ENCODE data around the gene GRIN1.

DNA sequence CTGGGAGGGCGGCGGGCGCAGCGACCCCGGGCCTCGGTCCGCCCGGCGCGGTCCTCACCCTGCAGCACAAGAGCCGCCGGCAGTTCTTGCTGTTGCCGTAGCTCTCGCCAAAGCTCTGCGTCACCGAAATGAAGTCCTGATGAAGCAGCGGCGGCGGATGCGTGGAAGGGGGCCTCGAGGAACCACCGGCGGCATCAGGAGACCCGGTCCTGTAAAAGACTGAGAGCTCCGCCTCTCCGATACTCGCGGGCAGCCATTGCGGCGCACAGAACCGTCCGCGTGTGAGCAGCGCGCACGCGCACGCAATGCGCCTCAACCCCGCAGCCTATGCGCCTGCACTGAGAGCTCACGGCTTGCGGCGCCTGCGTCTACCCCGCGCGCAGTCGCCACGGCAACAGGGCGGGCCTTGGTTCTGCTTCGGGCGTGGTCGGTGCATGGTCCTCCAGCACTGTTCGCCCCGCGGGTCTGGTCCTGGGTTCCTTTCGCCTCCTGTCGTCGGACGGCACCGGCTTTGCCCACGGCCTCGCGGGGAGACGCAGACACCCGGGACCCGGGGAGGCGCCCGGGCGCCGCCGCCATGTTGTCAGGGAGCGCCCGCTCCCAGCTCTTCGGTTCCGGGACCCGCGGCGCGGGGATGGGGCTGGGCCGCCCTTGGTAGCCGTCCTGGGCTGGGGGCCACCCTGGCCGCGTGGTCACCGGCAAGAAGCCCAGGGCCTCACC is 9.3 kb upstream of the GRIN1 start:
- TF ChIP-seq, protein P1, sequence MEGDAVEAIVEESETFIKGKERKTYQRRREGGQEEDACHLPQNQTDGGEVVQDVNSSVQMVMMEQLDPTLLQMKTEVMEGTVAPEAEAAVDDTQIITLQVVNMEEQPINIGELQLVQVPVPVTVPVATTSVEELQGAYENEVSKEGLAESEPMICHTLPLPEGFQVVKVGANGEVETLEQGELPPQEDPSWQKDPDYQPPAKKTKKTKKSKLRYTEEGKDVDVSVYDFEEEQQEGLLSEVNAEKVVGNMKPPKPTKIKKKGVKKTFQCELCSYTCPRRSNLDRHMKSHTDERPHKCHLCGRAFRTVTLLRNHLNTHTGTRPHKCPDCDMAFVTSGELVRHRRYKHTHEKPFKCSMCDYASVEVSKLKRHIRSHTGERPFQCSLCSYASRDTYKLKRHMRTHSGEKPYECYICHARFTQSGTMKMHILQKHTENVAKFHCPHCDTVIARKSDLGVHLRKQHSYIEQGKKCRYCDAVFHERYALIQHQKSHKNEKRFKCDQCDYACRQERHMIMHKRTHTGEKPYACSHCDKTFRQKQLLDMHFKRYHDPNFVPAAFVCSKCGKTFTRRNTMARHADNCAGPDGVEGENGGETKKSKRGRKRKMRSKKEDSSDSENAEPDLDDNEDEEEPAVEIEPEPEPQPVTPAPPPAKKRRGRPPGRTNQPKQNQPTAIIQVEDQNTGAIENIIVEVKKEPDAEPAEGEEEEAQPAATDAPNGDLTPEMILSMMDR (IDR thresholded peaks at IDR 0.05) = no peak
- peak; percentile 2 for TF ChIP-seq EZH2 (IDR thresholded peaks at IDR 0.05)
- no peak for TF ChIP-seq EZH2phosphoT487 (IDR thresholded peaks at IDR 0.05)
